C4-2B (cell line): ENCODE measurements around the gene ENAH.

Source experiments
- H3K27ac ChIP-seq: fragments of 450-650 bp; 2 replicates; pipeline ENCODE4 v1.5.1; 2017
- ZFX ChIP-seq: fragments of 450-650 bp; IDR thresholded peaks from 2 replicates; pipeline ENCODE4 v1.6.1; 2017
- TF ChIP-seq, protein P1 (sequence below): fragments of 450-650 bp; conservative IDR thresholded peaks from 2 replicates; pipeline ENCODE4 v1.5.1; 2017; ENCODE audit warnings: mild to moderate bottlenecking

The ENAH gene

DNA sequence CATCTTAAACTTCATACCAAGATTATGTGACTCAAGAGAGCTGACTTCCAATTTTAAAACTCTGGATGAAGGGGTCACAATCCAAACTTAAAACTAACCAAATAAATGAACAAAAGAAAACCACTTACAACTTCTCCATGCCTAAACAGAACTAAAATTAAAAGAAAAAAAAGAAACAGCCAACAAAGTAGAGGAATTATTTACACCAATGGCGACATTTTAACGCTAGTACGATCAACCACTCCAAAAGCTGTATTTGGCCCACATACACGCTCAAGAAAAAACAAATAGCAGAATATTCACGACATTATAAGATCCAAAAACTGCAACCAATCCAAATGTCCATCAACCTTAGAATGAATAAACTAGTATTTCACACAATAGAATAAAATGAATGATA is 42.4 kb downstream of the ENAH start:
- TF ChIP-seq ZFX, result no peak
- TF ChIP-seq, protein P1, sequence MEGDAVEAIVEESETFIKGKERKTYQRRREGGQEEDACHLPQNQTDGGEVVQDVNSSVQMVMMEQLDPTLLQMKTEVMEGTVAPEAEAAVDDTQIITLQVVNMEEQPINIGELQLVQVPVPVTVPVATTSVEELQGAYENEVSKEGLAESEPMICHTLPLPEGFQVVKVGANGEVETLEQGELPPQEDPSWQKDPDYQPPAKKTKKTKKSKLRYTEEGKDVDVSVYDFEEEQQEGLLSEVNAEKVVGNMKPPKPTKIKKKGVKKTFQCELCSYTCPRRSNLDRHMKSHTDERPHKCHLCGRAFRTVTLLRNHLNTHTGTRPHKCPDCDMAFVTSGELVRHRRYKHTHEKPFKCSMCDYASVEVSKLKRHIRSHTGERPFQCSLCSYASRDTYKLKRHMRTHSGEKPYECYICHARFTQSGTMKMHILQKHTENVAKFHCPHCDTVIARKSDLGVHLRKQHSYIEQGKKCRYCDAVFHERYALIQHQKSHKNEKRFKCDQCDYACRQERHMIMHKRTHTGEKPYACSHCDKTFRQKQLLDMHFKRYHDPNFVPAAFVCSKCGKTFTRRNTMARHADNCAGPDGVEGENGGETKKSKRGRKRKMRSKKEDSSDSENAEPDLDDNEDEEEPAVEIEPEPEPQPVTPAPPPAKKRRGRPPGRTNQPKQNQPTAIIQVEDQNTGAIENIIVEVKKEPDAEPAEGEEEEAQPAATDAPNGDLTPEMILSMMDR, result no peak
- H3K27ac ChIP-seq, result no peak overlapping the region

GRCh38 chr1:225608014-225608796 is 44.7 kb downstream of the ENAH start:
- H3K27ac ChIP-seq, result no peak overlapping the region
- TF ChIP-seq, protein P1, result no peak
- no peak for TF ChIP-seq ZFX

DNA sequence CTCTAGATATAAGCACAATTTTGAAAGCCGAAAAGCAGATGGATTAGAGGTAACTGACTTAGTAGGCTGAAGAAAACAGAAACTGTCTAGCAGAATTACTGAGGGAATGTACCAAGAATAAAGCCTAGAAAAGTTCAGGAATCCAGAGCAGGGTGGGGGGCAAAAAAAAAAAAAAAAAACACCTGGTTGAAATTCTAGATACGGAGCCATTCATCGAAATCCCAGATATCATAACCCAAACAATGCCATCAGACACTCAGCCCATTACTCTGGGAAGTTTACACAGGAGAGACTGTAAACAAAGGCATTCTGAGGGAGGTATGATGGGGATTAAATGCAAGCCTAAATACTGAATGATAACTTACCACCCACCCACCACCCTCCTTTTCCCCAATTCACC is 45.6 kb downstream of the ENAH start:
- TF ChIP-seq ZFX, result no peak
- TF ChIP-seq, protein P1, result no peak
- no peak overlapping the region for H3K27ac ChIP-seq

- TF ChIP-seq, protein P1, result no peak
- no peak for TF ChIP-seq ZFX
- H3K27ac ChIP-seq, result no peak overlapping the region
Measured at GRCh38 chr1:225603538-225604354, 49.2 kb downstream of the ENAH start.

DNA sequence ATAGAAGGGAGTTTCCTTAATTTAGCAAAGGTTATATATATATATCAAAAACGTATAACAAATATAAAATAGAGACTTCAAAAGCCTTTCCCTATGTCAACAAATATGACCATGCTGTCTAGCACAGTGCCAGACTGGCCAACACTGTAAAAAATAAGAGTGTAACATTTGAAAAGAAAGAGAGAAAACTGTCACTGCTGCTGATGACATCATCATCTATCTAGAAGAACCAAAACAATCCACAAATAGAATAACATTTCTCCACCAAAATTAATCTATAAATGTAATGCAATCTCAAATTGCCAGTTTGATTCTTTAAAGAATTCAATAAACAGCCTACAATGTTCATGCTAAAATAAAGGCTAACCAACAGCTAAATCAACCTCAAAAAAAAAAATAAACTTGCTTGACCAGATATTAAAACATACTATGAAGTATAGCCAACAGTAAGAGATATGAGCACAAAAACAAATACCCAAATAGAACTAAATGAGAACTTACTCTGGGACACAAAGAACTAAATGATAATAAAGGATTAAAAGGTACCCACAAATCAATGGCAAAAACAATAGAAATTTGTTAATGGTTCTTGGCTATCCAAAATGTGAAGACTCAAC is 50.2 kb downstream of the ENAH start:
- no peak for TF ChIP-seq ZFX
- TF ChIP-seq, protein P1, result no peak
- no peak overlapping the region for H3K27ac ChIP-seq

- TF ChIP-seq, protein P1, result no peak
- TF ChIP-seq ZFX, result no peak
Measured at GRCh38 chr1:225601902-225602589, 50.9 kb downstream of the ENAH start.

DNA sequence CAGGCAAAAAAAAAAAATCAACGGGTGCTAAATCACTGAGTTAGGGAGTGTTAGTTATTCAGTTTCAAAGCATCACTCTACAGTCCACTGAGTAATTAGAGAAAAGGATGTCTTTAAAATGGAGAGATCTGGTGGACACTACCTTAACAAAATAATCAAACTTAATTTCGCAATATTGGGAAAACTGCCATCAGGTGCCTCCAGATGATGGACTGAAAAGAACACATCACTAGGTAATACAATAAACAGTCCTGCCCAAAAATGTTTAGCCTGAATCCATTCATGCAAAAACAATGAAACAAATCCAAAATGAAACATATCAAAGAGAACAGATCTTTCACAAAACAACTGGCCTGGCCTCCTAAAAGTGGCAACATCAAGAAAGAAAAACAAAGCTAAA is 54.1 kb downstream of the ENAH start:
- H3K27ac ChIP-seq, result no peak overlapping the region

More at GRCh38 chr1:225601902-225602589, 50.9 kb downstream of the ENAH start:
- H3K27ac ChIP-seq, result no peak overlapping the region

More for the DNA sequence above, 54.1 kb downstream of the ENAH start:
- no peak for TF ChIP-seq ZFX
- TF ChIP-seq, protein P1, result no peak
